HK-2 (cell line): ENCODE results near the gene ATP5PB.

ENCODE experiments used
- DNase-seq: peaks from one replicate; pipeline ENCODE4 v3.0.0-alpha.2; 2018; ENCODE audit not compliant: unreplicated experiment

The ATP5PB gene

DNA sequence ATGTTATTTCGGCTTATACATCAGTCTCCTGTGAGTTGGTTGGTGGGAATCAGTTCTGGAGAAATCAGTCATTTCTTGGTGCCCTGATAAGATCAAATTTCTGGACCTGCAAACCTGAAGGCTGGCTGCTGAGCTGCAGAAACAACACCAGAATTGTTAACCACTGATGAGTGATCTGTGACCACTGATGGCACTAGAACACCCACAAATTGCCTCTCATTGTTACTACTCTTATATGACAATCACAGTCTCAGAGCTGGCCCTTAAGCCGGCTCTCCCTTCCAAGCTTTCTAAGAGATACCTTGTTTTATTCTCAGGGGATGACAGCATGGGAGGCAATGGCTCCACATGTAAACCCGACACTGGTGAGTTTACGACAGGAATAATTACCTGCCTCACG, 26.4 kb downstream of the ATP5PB start:
- DNase-seq: no peak

DNA sequence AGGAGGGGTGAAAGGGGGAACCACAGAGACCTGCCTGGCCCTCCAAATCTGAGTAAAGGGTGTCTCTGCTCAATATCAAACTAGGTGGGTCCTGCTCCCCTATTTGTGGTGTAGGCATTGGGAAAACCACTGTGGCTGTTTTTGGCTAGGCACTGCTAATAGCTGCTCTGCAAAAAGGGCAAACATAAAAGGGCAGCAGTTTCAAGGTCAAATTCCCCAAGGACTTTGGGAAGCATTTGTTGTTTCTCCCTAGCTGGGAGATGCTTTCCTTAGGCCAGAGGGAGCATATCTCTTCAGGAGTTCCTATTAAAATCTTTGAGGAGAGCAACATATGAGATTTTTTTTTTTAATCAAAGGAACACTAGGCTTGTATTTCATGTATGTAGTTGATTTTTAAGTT, 26.9 kb downstream of the ATP5PB start:
- DNase-seq: no peak

DNA sequence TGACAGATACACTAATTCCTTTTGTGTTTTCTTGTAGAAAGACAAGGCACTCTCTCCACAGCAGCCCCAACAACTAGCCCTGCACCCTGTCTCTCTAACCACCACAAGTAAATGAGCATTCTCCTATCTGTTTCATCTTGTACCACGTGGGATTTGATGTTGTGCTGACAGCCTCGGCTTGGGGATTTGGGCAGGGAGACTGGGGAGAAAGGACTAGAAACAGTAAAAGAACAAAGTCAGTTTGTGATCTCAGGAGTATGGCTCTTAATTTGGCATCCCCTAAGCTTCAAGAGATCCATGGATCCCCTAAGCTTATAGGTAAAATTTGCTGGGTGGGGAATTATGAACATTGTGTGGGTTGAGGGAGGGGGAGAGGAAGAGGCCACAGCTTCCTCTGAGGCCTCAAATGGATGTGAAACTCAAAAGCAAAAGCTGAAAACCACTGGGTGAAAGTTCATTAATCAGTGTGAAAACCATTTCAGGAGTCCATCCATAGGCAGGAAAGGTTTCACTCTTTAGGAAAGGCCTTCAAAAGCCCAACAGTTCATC, 27.6 kb downstream of the ATP5PB start:
- no peak for DNase-seq

DNA sequence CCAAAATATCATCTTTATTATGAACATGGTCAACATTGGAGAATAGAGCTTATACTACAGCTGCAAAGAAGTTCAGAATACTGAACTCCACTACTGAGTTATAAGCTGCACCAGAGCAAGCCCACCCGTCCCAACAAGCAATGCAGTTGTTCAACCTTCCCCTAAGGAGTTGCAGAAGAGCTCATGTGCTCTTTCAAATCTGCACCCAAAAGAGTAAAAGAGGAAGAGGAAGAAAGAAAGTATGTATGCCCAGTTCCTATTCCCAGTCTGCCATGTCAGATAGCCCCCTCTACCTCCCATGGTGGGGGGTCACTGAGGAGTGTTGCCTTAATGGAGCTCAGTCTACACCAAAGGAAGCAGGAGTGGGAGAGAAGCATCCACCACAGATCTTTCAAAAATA, 31.4 kb downstream of the ATP5PB start:
- DNase-seq: no peak

DNA sequence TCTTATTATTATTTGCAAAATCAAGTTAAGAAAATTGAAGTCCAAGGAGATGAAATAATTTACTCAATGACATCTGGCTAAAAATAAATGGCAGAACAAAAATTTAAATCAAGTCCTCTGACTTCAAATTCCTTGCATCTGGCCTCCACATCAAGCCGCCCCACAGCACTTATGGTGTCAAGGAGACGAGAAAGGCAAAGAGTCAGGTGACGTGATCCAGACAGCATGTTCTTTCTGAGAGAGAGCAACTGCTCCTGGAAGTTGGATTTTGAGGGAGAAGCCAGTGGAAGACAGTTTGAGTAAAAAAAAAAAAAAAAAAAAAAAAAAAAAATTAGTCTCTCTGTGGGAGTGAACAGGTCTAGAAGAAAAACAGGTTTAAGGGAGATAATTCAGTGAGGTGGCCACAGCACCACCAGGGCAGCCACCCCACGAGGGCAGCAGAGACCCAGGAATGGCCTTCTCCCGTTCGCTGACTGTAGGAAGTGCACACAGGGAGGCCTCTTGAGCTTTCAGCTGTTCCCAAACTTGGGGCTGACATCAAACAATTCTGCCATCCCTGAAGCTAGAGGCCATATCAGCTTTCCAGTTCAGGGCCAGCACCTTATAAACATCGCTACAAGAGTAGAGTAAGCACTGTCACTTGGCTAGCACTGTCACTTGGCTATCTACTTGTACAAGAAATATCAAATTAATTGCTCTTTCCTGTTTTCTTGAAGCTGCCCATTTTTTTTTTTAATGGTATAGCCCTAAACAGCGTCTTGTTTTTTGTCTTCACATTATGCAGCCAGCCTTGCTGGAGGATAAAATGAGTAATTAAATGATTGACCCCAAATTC, 32.3 kb downstream of the ATP5PB start:
- DNase-seq: peak; percentile 62

DNA sequence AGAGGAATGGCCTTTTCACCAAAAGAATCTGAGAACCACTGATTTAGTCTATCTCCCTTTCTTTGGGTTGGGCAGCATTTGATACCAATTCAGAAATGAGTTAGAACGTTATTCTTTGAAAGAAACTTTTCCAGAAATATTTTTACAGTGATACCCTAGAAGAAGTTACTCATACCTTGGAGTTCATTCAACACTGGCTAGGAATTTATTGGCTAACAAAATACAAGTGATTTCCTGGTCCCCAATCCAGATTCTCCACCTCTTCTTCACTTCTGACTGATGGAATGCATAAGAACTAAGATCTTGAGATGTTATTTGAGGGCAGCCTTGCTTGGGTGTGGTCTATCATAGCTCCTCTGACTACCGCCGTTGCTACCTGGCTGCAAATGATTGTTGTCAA, 33.9 kb downstream of the ATP5PB start:
- no peak for DNase-seq

DNA sequence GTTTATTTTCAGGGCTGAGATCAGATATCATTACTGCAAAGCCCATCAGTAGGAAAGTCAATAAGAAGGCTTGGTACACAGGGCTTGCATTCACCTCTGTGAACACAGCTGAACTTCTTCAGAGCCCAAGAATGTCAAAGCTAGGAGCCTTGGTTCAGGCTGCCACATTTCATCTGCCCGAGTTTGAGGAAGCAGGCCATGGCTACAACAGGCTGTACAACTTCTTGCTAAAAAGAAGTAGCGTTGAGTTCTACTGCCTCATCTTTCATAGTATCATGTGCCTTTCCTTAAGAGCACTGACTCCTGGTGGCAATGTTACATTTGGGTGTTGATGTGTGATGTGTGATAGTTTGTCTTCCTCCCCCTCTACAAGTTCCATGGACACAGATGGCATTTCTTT, 34.6 kb downstream of the ATP5PB start:
- DNase-seq: no peak

DNA sequence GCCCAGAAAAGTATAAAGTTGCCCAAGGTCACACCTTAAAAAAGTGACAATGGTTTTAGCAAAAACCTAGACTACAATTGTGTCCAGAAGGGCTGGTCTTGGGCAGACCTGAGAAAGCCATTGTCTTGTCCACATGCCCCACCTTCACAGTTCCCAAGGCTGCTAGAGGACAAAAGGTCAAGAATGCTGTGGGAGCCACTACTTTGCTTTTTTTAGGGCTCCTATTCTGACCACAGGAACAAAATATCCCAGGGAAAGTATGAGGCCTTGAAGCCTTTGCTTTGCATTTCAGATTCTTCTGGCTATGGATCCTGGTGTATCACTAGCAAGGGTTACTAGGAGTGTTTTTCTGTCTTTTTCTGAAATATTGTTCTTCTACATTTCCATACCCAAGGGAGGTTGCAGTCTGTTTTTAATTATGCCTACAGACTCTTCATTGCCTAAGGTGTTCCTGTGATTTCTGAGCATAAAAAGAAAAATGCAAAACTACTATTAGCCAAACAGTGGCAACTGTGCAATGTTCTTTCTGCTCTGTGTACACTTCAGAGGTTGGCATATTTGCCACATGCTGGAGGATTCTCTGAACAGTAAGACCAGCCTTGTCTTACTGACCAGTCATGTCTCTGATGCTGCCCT, 35.2 kb downstream of the ATP5PB start:
- DNase-seq: no peak

DNA sequence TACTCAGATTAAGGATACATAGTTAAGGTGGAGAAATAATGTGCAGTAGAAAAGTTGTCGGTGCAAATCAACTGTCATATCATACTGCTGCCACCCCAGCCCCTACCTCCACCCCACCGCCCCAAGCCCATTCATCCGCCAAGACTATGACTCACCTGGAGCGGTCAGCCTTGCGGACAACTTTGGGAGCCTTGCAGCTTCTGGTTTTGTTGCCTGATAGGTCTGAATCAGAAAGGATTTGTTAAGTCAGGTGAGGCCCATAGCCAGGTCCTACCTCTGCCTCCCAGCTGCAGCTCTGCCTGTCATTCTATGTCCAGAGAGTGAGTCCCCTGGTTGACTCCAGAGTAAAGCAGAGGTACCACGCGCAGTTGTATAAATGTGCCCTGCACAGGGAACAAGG, 37.2 kb downstream of the ATP5PB start:
- DNase-seq: no peak

DNA sequence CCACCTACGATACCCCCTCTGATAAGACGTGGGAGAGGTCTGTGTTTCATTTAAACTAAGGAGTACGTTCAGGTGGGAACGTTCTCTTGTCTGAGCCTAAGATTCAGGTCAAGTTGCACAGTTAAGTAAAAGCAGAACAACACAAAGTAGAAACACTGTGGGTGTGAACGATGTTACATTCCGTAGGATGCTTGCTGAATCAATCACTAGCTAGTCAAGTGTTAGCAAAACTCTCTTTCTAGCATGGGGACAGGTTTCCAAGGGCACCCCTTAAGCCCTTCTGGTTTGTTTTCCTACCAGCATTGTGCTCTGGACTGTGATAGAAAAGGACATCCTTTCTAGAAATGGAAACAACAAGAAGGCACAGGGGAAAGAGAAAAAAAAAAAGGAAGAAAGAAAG, 37.9 kb downstream of the ATP5PB start:
- DNase-seq: no peak

DNA sequence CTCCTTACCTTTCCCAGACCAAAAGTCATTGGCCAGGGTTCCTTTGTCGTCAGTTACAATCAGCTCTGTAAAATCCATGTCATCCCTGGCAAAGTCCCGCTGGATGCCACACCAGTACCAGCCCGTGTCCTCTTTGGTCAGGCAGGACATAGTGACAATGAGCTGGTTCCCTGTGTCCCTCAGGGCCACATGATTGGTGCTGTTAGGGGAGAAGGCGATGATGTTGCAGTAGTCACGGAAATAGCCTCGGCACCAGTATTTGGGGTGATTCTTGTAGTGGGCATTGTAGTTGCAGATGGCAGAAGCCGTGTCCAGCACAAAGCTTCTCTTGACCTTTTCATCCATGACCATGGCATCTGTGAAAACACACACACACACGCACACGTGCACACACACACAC, 39.4 kb downstream of the ATP5PB start:
- no peak for DNase-seq

DNA sequence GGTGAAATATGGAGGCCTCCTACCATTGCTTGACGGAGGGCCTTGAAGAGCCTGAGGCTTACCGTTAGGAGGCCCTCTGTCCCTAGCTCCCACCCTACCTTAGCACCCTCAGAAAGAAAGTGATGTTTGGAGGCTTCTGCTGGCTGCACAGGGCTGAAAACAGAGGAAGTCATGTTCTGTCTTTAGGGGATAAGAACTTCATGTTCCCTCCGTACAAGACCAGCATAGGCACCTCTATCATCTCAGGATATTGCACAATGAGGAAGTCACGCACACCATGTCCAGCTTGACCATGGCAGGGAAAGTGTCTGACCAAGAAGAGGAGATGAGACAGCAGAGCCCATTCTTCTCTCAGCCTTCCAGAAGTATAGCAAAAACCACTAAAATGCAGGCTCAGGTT, 40.3 kb downstream of the ATP5PB start:
- DNase-seq: no peak

DNA sequence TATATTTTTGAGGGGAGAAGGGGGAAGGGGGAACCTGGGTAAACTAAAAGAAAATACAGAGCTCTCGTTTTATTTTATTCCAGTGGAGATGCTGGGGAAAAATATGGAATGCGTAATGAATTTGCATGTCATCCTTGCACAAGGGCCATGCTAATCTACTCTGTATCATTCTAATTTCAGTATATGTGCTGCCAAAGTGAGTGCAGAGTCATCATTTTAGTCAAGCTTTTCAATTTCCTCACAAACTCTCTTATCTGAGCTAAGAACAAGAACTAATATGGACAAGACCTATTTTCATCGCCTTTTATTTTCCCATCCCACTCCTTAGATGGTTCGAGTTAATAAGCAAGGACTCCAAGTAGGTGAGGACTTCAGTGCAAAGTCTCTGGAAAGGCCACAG, 41.0 kb downstream of the ATP5PB start:
- no peak for DNase-seq

DNA sequence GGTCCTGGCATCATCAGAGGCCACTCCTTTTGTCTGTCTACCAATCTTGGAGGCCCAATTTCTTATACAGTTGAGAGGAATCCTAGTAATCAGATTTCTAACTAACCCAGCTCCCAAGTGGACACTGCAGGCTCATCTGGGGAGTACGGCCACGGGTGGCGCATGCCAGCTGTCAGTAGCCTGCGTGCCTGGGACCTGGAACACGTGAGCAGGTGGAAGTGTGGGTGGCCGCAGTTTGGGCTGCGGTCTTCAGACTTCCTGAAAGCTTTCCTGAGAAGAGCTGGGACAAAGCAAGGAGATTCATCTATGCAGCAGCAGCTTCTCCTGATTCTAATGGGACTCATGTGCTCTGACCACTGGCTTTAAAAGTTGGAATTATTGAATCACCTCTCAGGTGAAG, 41.8 kb downstream of the ATP5PB start:
- DNase-seq: no peak

DNA sequence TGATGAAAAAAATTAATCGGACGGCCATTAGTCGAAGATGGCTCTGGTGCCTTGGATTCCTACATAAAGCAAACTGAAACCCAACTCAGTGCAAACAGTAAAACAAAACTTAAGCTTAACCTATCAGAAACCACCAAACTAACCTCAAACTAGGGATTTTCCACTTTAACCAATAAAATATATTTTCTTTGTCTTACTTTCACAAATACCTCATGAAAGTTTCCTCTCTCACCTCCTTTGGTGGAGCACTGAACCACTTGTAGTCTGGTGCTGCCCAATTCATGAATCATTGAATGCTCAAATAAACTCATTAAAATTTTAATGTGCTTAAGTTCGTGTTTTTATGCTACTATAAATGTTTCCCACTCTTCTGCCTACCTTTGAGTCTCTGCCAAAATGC, 47.1 kb downstream of the ATP5PB start:
- DNase-seq: no peak

DNA sequence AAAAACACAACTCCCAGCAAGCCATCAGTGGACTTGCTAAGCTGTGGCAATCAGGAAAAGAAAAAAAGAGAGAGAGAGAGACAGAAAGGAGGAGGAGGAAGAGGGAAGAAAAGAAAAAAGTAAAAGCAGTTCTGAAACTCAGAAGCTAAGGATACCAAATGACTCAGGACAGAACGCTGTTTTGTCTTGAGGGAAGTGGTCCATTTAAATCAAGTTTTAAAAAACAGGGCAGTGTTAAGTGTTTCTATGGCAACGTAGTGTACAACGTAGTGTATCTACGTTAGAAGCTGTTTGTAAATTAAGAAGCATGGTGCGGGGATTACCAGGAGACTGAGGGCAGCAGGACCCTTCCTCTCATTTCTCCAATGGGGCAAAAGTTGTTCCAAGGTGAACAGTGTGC, 48.3 kb downstream of the ATP5PB start:
- no peak for DNase-seq

DNA sequence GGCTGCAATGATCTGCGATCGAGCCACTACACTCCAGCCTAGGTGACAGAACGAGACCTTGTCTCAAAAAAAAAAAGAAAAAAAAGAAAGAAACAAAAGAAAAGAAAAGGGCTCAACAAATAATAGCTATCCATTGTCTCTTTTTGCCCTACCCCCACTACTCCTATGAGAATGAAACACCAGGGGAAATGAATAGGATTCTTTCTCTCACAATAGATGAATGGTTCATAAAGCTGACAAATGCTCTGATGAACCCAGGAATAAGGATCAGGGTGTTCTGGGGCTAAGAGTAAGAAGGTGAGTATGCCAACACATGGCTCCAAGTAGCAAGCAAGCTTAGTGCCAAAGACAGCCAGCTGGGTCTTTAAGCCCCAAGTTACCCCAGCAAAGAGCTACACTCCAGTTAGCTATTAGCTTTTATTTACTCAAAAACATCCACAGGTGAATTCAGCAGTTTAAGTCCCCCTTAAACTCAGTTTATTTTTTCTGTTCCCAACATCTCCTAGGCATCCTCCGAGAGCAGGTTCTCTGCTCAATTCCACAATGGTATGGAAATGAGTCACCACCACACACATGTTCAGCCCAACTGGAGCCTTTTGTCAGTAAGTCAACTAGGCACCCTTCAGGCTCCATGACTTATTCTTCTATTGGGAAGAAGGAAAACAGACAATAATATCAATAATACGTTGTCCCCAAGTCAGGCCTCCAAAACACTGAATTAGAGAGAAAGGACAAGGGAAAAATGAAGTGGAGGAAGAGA, 49.9 kb downstream of the ATP5PB start:
- DNase-seq: no peak

DNA sequence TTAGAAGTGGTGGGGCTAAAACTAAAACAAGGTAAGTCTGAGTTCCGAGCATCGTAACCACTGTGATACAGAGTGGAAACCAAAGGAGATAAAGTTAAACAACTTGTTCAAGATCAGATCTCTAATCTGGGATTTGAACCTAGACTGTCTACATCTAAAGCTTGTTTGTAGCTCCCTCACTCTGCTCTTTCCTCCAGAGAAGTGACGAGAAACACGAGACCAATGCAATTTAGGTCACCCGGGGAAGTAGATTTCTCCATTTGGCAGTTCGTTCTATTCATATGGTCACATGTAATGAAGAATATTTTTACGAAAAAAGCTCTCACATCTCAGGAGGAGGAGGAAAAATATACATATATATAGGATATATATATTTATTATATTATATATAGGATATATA, 52.4 kb downstream of the ATP5PB start:
- DNase-seq: no peak

DNA sequence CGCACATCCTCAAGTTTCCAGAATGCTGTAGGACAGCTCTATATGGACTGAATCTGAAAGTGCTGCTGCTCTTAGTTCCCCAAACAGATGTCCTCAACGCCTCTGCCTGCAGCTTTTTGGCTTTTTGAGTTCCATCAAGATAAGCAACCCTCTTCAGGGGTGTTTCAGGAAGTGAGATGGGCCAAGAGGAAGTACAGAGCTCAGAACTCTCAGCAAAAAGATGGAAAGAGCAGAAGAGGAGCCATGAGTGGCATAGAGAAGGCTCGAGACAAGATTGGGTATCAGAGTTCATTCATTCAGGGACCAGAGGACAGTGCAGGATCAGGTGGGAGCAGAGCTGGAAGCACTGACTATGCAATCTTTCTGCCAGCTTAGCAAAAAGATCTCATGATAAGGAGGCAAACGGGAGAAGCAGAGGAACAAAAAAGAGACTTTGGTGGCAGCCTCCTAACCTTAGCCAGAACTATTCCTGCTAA, 54.4 kb downstream of the ATP5PB start, which contains the start of the genes ADORA3 and TMIGD3:
Gene ADORA3, minus strand, starts transcription at position 49 of the 476 bp plus-strand sequence. CDS start 279 bp downstream, outside the sequence.
Gene TMIGD3, minus strand, starts transcription at position 49 of the 476 bp plus-strand sequence. CDS start 279 bp downstream, outside the sequence.
- no peak for DNase-seq

DNA sequence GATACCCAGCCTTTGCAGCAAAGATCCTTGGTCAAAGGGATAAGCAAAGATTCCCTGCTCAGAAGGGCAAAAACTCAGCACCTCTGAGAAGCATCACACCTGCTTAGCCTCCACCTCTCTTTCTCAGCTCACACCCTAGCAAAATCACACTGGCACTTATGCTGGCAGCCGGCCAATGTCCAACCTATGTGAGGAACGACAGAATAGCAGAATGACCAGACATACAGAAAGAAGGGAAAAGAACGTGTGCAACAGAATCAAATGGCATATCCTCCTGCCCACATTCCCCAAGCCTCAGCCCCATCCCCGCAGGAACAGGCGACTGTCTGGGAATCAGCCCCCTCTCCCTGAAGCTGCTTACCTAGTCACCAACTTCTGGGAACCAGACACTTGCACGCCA, 54.8 kb downstream of the ATP5PB start:
- DNase-seq: no peak

DNA sequence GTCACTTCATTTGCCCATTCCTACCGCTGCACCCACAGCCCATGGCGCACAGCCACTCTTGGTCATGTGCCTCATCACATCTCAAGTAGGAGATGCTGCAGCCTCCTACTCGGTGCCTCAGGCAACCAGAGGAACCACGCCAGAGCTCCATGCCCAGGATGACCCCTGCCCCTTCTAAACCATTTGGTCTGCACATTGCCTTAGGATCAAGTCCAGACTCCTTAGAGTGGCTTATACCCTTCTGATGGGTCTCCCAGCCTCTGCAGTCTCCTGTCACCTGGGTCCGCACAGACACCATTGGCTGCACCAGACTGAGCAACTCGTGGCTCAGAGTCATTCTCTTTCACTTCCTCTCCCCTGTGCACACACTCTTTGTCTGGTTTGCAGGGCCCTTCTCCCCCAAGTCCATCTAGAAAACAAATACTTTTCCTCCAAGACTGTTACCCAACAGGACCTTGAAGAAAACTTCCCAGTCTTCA, 56.4 kb downstream of the ATP5PB start:
- no peak for DNase-seq

DNA sequence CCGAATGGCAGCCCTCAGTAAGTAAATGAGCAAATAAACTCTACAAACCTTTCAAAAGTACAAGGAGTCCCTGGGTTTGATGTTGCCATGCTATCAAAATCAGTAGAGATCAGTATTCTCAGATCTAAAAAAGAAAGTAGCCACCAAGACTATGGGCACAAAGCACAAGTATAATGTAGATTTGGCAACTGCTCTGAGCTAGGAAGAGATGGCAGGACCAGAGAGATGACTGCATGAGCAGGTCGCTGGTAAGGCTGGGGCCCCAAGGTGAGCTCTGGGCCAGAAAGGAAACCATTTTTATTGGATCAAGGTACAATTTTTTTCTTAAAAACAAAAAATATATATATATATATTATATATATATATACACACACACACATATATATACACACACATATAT, 57.3 kb downstream of the ATP5PB start:
- DNase-seq: no peak
